Stimulated activated CD8-positive, alpha-beta memory T cell treated with anti-CD3 and anti-CD28 coated beads, Interleukin-12 subunit alpha, Interleukin-12 subunit beta, amount 100 ng/mL, for 24 hours (primary cell): ENCODE results near the gene VWCE.
"Not testable (repeated sequence)": the region's sequence is repeated elsewhere in the genome, so short reads cannot be mapped to it uniquely, and the experiment has no call there.

Experiments used
- DNase-seq: peaks from one replicate; pipeline ENCODE4 v3.0.0-alpha.2; 2020; ENCODE audit errors: extremely low read depth

The VWCE gene

DNA sequence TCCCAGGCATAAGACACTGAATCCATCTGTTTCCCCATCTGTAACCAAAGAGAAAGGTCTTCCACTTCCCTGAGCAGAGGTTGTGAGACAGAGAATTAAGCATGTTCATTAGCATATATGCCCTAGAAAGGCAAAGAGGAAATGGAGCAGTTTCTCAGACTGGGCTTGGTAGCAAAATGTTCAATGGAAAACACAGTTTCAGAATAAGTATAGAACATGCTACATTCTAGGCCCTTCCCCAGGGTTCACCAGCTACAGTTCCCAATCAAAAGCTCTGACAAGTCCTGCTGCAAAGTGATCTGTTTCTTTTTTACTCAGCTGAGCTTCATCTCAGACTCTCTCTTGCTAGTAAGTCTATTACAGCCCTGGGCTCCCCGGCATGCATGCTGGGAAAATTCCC lies 42.8 kb downstream of the VWCE start:
- not testable (repeated sequence) for DNase-seq

DNA sequence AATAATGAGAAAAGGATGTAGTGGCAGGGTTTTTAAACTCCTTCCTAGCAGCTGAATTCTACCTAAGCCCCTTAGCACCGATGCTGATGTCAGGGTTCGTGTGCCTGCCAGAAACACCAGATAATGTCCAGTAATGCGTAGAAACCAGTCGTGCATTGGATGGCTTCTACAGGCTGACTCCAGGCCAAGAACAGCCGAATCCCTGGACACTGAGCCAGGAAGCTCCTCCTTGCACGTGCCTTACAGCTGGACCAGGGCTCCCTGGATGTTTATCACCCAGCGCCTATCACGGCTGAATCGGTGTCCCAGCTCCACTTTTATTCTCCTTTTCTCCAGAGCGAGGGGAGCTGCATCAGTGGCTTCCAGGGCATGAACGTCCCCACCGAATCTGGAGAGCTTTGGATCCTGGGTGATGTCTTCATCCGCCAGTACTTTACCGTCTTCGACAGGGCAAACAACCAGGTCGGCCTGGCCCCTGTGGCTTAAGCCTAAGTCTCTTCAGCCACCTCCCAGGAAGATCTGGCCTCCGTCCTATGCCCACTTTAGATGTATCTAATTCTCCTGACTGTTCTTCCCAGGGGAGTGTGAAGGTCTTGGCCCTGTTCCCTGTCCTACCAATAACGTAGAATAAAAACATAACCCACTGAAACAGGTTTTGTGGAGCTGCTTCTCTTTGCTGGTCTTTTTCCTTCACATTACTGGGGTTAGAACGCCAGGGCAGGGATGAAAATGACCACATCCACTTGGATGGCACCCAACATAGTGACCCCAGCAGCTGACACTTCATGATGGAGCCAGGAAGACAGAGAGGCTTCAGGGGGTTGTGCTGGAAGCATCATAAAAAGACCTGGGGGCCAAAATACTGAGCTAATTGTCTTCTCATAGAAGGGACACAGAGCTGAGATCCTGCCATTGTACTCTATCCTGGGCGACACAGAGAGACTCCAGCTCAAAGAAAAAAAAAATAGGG lies 44.0 kb downstream of the VWCE start:
- DNase-seq: not testable (repeated sequence)

DNA sequence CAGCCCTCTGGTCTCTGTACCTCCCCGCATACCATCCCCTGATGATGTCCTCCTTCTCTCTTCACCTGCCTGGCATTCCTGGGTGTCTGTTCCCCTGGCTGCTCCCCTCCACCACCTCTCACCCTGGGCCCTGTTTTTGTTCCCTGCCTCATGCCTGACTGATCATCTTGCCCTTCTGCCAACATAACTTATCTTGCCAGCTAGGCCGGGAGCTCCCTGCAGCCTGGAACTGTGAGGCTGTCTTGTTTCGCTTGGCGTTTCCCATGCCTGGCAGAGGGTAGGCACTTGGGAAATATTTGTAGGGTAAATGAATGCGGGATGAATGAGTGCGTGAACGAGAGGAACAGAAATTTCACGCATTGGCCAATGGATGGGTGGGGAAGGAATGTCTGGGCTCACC lies 45.9 kb downstream of the VWCE start:
- not testable (repeated sequence) for DNase-seq

DNA sequence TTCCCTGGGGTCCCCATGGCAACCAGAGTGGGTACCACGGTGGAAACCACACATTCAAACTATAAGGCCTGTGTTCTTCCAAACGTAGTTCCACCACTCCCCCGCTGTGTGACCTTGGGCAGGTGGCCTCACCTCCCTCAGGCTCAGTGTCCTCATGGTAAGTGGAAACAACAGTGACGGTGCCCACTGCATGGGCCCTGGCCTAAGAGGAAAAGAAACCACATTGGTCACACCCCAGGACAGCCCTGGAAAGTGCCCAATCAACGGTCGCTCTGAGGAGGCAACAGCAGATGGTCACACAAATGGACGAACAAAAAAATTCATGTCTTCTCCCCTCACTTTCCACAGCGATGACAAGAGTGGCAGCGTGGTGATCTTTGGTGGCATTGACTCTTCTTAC lies 47.0 kb downstream of the VWCE start:
- not testable (repeated sequence) for DNase-seq

DNA sequence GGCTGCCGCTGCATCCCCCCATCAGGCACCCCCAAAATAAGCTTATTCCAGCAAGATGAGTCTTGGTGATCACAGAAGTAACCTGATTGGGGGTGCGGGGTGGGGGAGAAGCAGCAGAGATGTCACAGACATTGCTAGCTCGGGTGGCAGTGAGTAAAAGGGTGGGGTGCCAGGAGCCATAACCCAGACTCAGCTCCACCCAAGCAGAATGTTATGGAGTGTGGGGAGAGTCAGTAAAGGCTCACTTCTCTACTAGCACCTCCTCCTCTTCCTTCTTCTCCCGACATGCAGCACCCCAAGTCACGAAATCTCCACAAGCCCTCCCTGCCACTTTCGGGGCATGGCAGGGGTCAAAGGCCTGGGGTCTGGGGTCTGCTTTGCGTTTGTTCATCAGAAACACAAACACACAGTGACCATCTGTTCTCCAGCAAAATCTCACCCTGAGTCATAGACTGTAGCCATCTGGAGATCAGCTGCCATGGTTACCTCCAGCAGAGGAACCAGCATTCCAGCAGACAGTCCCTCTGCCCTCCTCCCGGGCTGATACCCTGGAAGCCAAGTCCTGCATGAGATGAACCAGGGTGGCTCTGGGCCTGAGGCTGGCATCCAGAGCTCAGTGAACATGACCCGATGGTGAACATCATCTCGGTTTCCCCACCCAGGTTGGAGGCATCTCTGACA lies 49.7 kb downstream of the VWCE start:
- DNase-seq: not testable (repeated sequence)

DNA sequence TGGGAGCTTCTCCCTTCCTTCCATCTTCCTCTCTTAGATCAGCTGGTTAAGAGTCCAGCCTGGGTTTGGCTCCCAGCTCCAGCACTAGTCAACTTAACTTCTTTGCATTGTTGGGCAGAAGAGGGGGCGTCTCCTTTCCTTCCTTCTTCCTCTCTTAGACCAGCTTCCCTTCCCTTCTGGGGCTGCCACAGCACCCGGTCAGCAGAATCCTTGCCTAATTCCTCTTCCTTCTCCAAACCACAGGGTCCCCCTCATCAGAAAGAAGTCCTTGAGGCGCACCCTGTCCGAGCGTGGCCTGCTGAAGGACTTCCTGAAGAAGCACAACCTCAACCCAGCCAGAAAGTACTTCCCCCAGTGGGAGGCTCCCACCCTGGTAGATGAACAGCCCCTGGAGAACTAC lies 53.6 kb downstream of the VWCE start:
- not testable (repeated sequence) for DNase-seq

DNA sequence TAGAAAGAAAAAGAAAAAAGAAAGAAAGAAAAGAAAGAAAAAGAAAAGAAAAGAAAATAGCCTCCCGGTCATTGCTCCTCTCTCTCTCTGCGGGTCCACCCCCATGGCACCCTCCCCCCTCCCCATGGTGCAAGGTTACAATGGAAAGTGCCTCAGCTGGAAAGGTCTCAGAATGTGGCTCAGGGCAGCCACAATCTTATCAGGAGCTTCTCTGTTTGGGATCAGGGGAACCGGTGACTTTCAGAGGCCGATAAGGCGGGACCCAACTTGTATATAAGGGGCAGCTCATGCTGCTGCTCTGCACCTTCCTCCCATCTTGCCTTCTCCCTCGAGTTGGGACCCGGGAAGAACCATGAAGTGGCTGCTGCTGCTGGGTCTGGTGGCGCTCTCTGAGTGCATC lies 54.2 kb downstream of the VWCE start, which contains the start of gene PGA5:
Gene PGA5, plus strand, starts transcription at position 301 of the 400 bp plus-strand sequence. Its CDS starts 52 bp downstream, at position 353.
- DNase-seq: not testable (repeated sequence)

DNA sequence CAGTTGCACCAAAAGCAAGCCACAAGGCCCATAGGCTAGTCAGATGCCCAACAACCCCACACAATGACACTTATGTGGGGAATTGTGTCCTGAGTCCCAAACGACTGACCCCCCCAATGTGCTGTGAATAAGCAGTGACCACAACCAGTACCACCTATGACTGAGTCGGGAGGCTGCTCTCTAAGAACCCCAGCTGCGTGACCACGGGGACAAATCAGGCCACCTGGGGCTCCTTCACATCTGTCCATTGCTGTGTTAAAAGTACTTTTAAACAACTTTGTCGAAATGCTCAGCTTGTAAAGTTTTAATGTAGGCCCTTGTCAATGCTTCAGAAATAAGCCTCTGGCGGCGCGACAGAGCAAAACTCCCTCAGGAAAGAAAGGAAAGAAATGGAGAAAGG lies 54.8 kb downstream of the VWCE start:
- not testable (repeated sequence) for DNase-seq

DNA sequence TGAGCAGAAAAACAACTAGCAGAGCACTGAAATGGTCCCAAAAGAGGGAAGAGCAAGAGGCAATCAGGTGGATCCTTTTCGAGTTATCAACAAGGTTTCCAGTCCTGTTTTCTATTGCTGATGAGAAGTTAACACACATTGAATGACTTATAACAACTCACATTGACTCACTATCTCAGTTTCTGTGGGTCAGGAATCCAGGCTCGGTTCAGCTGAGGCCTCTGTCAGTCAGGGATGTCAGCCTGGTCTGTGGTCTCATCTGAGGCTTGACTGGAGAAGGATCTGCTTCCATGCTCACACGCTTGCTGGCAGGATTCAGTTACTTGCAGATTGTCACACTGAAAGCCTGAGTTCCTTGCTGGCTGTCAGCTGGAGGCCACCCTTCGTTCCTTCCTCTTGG lies 58.0 kb downstream of the VWCE start:
- not testable (repeated sequence) for DNase-seq

DNA sequence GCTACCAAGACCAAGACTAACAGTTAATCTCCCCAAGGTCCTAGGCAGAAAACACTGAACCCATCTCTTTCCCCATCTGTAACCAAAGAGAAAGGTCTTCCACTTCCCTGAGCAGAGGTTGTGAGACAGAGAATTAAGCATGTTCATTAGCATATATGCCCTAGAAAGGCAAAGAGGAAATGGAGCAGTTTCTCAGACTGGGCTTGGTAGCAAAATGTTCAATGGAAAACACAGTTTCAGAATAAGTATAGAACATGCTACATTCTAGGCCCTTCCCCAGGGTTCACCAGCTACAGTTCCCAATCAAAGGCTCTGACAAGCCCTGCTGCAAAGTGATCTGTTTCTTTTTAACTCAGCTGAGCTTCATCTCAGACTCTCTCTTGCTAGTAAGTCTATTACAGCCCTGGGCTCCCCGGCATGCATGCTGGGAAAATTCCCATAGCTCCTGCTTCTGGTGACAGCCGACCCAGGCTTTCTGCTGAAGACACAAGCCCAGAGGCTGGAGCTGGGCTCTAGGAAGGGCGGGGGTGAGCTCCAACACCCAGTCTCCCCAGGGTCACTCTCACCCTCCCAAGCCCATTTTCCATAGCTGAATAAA lies 62.5 kb downstream of the VWCE start:
- not testable (repeated sequence) for DNase-seq

DNA sequence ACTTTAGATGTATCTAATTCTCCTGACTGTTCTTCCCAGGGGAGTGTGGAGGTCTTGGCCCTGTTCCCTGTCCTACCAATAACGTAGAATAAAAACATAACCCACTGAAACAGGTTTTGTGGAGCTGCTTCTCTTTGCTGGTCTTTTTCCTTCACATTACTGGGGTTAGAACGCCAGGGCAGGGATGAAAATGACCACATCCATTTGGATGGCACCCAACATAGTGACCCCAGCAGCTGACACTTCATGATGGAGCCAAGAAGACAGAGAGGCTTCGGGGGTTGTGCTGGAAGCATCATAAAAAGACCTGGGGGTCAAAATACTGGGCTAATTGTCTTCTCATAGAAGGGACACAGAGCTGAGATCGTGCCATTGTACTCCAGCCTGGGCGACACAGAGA lies 63.5 kb downstream of the VWCE start:
- not testable (repeated sequence) for DNase-seq

DNA sequence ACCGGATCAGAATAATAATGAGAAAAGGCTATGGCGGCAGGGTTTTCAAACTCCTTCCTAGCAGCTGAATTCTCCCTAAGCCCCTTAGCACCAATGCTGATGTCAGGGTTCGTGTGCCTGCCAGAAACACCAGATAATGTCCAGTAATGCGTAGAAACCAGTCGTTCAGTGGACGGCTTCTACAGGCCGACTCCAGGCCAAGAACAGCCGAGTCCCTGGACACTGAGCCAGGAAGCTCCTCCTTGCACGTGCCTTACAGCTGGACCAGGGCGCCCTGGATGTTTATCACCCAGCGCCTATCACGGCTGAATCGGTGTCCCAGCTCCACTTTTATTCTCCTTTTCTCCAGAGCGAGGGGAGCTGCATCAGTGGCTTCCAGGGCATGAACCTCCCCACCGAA lies 64.1 kb downstream of the VWCE start:
- DNase-seq: not testable (repeated sequence)

DNA sequence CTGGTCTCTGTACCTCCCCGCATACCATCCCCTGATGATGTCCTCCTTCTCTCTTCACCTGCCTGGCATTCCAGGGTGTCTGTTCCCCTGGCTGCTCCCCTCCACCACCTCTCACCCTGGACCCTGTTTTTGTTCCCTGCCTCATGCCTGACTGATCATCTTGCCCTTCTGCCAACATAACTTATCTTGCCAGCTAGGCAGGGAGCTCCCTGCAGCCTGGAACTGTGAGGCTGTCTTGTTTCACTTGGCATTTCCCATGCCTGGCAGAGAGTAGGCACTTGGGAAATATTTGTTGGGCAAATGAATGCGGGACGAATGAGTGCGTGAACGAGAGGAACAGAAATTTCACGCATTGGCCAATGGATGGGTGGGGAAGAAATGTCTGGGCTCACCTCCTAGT lies 65.7 kb downstream of the VWCE start:
- not testable (repeated sequence) for DNase-seq

DNA sequence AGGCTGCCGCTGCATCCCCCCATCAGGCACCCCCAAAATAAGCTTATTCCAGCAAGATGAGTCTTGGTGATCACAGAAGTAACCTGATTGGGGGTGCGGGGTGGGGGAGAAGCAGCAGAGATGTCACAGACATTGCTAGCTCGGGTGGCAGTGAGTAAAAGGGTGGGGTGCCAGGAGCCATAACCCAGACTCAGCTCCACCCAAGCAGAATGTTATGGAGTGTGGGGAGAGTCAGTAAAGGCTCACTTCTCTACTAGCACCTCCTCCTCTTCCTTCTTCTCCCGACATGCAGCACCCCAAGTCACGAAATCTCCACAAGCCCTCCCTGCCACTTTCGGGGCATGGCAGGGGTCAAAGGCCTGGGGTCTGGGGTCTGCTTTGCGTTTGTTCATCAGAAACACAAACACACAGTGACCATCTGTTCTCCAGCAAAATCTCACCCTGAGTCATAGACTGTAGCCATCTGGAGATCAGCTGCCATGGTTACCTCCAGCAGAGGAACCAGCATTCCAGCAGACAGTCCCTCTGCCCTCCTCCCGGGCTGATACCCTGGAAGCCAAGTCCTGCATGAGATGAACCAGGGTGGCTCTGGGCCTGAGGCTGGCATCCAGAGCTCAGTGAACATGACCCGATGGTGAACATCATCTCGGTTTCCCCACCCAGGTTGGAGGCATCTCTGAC lies 68.5 kb downstream of the VWCE start:
- DNase-seq: not testable (repeated sequence)

DNA sequence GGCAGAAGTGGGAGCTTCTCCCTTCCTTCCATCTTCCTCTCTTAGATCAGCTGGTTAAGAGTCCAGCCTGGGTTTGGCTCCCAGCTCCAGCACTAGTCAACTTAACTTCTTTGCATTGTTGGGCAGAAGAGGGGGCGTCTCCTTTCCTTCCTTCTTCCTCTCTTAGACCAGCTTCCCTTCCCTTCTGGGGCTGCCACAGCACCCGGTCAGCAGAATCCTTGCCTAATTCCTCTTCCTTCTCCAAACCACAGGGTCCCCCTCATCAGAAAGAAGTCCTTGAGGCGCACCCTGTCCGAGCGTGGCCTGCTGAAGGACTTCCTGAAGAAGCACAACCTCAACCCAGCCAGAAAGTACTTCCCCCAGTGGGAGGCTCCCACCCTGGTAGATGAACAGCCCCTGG lies 72.4 kb downstream of the VWCE start:
- not testable (repeated sequence) for DNase-seq

DNA sequence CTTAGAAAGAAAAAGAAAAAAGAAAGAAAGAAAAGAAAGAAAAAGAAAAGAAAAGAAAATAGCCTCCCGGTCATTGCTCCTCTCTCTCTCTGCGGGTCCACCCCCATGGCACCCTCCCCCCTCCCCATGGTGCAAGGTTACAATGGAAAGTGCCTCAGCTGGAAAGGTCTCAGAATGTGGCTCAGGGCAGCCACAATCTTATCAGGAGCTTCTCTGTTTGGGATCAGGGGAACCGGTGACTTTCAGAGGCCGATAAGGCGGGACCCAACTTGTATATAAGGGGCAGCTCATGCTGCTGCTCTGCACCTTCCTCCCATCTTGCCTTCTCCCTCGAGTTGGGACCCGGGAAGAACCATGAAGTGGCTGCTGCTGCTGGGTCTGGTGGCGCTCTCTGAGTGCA lies 73.1 kb downstream of the VWCE start, which contains the start of gene PGA4:
Gene PGA4, plus strand, starts transcription at position 301 of the 400 bp plus-strand sequence. Its CDS starts 54 bp downstream, at position 355.
- not testable (repeated sequence) for DNase-seq

DNA sequence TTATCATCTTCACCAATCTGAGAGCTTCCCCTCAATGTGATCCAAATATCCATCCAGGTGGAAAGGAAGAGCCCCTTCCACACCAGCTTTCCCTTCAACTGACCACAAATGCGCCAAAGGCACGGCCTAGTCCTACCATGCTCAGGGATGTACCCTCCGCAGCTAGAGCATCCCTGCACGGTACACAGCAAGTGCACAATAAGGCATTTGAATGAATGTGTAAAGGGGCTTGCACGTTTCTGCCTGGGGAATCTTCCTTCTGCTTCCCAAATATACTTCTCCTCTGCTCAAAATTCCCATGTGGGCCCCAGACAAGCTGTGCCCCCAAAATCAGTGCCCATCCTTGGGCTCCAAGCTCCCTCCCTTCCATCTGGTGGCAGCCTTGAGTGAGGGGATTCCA lies 76.1 kb downstream of the VWCE start:
- DNase-seq: not testable (repeated sequence)

DNA sequence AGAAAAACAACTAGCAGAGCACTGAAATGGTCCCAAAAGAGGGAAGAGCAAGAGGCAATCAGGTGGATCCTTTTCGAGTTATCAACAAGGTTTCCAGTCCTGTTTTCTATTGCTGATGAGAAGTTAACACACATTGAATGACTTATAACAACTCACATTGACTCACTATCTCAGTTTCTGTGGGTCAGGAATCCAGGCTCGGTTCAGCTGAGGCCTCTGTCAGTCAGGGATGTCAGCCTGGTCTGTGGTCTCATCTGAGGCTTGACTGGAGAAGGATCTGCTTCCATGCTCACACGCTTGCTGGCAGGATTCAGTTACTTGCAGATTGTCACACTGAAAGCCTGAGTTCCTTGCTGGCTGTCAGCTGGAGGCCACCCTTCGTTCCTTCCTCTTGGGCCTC lies 76.8 kb downstream of the VWCE start:
- not testable (repeated sequence) for DNase-seq

DNA sequence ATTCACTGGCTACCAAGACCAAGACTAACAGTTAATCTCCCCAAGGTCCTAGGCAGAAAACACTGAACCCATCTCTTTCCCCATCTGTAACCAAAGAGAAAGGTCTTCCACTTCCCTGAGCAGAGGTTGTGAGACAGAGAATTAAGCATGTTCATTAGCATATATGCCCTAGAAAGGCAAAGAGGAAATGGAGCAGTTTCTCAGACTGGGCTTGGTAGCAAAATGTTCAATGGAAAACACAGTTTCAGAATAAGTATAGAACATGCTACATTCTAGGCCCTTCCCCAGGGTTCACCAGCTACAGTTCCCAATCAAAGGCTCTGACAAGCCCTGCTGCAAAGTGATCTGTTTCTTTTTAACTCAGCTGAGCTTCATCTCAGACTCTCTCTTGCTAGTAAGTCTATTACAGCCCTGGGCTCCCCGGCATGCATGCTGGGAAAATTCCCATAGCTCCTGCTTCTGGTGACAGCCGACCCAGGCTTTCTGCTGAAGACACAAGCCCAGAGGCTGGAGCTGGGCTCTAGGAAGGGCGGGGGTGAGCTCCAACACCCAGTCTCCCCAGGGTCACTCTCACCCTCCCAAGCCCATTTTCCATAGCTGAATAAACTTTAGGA lies 81.3 kb downstream of the VWCE start:
- DNase-seq: not testable (repeated sequence)

DNA sequence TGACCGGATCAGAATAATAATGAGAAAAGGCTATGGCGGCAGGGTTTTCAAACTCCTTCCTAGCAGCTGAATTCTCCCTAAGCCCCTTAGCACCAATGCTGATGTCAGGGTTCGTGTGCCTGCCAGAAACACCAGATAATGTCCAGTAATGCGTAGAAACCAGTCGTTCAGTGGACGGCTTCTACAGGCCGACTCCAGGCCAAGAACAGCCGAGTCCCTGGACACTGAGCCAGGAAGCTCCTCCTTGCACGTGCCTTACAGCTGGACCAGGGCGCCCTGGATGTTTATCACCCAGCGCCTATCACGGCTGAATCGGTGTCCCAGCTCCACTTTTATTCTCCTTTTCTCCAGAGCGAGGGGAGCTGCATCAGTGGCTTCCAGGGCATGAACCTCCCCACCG lies 82.9 kb downstream of the VWCE start:
- DNase-seq: not testable (repeated sequence)
